ENCODE results near the gene FAM234A. TPM values are rescaled to one million over a fixed set of nuclear protein-coding genes. Genes with fewer than 3 reads are reported as not detected.
"Not testable (repeated sequence)": the region's sequence is repeated elsewhere in the genome, so short reads cannot be mapped to it uniquely, and the experiment has no call there.

The FAM234A gene
- total RNA-seq, 1 donor from 2014 or later, result 135 TPM

DNA sequence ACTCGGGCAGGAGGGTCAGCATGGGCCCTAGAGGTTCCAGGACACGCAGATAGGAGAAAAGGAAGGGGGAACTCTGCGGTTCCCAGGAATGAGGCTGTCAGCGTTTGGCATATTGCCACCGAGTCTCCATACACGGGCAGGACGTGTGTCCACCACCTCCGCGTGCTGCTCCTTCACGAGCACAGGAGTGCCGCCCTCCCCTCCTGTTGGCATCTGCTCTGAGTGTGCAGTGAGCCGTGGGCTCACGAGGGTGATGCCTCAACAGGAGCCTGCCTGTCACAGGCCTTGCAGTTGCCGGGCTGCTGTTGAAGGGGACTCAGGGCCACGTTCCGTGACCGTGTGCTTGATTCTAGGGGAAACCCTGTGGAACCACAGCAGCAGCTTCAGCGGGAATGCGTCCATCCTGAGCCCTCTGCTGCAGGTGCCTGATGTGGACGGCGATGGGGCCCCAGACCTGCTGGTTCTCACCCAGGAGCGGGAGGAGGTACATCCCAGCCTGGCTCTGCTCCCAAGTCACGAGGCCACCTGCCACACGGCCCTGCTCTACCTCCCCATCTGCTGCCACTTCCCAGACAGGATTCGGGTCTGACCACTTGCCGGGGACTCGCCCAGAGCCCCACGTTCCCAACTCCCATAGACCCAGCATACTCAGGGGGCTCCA lies 26.5 kb downstream of the FAM234A start:
- intact Hi-C loops (cut with DNase I), result no loop called here
- DNase-seq (no peak), ATAC-seq (ENCODE audit: poor library complexity) (no peak)

DNA sequence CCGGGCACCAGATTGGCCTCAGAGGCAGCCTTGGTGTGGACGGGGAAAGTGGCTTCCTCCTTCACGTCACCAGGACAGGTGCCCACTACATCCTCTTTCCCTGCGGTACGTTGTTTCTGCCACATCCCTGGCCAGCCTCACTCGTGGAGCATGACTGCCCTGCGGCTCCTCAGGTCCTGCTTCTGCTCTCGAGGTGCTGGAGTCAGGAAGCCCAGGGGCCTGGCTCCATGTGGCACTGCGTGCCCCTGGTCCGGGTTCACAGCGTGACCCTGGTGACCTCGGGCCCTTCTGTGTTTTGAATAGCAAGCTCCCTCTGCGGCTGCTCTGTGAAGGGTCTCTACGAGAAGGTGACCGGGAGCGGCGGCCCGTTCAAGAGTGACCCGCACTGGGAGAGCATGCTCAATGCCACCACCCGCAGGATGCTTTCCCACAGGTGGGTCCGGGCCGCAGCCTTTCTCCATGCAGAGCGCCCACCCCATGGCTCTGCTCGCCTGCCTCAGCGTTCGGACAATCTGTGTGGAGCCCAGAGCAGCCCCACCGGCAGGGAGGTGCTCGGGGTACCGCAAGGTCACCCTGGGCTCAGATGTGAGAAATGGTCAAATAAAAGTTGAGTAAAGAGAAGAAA lies 27.6 kb downstream of the FAM234A start:
- no peak for ATAC-seq (ENCODE audit: poor library complexity)
- no peak for DNase-seq
- intact Hi-C loops (cut with DNase I), result no loop called here

DNA sequence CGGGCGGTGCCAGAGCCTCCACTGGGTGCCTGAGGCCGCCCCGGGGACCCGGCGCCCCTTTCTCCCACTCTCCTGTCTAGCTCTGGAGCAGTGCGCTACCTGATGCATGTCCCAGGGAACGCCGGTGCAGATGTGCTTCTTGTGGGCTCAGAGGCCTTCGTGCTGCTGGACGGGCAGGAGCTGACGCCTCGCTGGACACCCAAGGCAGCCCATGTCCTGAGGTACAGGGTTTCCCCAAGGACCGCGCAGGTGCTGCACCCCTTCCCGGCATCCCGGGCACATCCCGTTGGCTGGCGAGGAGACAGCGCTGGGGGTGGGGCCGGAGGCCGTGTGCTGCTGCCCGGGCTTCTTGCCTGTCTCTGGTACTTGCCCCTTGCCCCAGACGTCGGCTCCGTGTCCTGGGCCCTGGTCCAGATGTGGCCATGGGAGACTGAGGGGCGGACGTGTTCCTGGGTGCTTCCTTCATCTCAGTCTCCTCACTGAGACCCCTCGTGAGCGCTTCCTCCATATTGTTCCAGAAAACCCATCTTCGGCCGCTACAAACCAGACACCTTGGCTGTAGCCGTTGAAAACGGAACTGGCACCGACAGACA lies 28.7 kb downstream of the FAM234A start:
- ATAC-seq (ENCODE audit: poor library complexity), result no peak
- intact Hi-C loops (cut with DNase I), result no loop called here
- no peak for DNase-seq

DNA sequence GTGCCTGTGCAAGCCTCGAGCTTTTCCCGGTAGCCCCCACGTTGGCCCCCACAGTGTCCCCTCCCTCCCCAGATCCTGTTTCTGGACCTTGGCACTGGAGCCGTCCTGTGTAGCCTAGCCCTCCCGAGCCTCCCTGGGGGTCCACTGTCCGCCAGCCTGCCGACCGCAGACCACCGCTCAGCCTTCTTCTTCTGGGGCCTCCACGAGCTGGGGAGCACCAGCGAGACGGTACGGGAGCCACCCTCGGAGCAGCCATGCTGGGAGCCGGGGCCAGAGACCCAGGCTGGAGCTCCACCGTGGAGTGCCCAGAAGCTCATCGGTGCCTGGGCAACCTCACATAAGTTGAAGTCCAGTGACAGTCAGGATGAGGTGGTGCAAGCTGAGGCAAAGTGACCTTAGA lies 29.3 kb downstream of the FAM234A start:
- ATAC-seq (ENCODE audit: poor library complexity) (no peak), DNase-seq (no peak)
- intact Hi-C loops (cut with DNase I), result no loop called here

DNA sequence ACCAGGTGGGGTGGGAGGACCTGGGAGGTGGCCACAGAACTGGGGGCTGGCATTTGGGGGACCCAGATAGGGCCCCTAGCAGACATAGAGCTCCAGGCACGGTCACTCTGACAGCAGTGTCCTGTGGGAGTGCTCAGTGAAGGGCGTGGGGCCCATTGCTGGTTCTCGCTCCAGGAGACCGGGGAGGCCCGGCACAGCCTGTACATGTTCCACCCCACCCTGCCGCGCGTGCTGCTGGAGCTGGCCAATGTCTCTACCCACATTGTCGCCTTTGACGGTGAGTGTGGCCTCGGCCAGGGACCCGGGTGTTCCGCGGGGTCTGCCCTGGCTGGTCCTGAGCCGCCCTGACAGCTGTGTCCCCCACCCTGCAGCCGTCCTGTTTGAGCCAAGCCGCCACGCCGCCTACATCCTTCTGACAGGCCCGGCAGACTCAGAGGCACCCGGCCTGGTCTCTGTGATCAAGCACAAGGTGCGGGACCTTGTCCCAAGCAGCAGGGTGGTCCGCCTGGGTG lies 29.9 kb downstream of the FAM234A start:
- intact Hi-C loops (cut with DNase I), result no loop called here
- no peak for DNase-seq
- ATAC-seq (ENCODE audit: poor library complexity), result no peak

DNA sequence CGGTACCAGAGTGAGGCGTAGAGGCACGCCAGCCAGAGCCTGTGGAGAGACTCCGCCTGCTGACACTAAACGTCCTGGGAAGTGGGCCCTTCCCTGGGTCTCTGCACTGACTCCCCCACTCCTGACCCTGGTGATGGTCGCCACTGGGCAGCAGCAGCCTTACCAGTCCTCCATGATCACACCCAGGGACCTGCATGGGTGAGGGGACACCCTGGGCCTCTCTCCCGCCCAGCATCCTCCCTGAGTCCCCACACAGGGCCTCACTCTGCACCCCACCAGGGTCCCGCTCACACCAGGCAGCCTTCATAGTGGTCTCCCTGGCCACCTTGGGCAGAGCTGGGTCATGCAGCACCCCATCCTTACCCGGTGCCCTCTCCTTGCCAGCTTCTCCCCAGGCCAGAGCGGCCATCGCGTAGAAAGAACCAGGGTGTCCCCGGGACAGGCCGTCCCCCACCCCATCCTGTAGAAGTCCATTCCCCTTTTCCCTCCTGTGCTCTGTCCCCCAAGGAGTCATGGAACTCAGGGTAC lies 30.4 kb downstream of the FAM234A start:
- intact Hi-C loops (cut with DNase I), result no loop called here
- DNase-seq (no peak), ATAC-seq (ENCODE audit: poor library complexity) (no peak)

DNA sequence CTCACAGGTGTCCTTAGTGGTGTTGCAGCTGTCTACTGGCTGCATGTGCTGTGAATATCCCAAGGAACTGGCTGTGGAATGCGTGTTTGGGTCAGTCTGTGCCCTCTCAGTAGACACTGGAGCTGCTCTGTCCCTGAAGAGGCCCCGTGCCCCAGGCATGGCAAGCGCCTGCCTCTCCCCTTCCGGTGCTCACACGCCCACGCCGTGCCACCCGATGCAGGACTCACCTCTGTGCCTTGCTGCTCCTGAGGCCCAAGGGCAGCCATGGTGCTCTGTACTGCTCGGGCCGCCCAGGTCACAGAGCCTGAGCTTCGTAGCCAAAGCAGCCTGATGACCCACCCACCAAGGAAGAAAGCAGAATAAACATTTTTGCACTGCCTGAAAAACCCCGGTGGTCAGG lies 31.1 kb downstream of the FAM234A start:
- ATAC-seq (ENCODE audit: poor library complexity) (no peak), DNase-seq (no peak)
- intact Hi-C loops (cut with DNase I), result no loop called here

DNA sequence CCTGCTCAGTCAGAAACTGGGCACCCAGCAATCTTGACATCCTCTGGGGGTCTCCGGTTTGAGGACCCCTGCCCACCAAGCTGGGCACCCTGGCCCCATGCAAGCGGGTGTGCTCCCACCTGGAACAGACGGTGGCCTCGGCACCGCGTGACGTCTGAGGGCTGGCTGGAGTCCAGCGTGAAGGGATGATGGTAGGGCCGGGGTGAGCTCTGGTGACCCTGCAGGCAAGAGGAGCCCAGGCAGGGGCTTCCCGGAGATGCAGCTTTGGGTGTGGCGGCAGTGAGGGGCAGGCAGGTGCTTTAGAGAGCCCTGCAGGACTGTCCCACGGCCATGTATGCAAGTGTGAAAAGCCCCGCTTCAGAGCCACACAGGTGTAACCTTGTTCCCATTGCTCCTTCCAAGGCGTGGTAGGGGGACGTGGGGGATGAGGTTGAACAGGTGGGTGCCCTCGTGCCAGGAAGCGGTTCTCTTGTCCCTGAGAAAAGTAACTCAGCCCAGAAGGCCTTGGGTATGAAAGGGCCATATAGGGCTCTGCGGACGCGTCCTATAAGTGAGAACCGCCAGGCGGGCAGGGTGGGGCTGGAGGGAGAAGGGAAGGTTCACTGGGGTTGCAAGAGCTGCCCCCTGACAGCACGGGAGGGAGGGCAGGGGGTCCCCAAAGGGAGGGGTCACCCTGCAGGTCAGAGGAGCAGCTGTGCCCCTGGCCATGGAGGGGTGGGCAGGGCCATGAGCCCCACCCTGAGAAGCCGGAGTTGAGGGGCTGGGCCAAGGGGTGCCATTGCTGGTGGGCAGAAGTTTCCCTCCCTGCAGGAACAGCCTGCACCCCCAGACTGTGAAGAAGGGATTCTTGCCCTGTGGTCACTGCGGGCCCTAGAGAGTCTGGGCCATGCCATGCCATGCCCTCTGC lies 31.9 kb downstream of the FAM234A start:
- DNase-seq (peak; percentile 32), ATAC-seq (ENCODE audit: poor library complexity) (peak; percentile 4)
- intact Hi-C loops (cut with DNase I), result no loop called here

DNA sequence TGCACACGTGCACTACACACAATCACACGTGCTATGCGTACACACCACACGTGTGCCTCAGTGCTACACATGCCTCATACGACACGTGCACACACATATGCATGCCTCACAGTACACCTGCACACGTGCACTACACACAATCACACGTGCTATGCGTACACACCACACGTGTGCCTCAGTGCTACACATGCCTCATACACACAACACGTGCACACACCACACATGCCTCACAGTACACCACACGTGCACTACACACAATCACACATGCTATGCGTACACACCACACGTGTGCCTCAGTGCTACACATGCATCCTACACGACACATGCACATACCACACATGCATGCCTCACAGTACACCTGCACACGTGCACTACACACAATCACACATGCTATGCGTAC lies 32.9 kb downstream of the FAM234A start:
- ATAC-seq (ENCODE audit: poor library complexity); DNase-seq; intact Hi-C loops (cut with DNase I): not testable (repeated sequence)

DNA sequence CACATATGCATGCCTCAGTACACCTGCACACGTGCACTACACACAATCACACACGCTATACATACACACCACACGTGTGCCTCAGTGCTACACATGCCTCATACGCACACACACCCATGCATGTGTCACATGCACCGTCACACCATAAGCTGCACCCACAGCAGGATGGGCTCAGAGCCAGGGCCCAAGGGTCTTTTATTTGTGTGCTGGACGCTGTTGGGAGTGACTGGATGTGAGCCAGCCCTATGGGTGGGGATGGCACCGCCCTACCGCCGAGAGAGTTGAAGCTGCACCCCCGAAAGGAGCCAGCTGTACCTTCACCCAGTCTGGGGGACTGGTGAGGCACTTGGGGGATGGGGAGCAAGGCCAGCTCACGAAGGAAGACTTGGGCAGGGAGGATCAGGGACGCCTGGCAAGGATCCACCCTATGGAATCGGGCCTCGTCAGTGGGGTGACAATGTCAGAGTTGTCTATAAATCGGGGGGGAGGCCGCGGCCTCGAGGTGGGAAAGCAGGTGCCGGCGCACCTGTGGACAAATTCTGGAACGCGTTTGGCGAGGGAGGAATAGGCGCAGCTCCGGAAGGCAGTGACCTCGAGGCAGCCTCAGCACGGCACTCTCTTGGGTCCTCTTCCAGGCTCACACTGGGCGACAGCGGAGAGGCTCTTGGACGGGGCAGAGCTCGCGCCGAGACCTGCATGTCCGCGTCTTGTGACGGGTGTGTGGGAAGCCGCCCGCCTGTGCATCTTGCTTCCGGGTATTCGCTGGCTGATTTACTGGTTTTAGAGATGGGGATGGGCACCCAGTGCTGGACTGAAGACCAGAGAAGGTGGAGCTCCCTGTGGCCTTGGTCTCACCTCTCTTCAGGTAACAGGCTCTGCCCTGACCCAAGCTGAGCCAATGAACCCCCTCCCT lies 33.8 kb downstream of the FAM234A start:
- intact Hi-C loops (cut with DNase I), result no loop called here
- ATAC-seq (ENCODE audit: poor library complexity) (no peak), DNase-seq (no peak)

DNA sequence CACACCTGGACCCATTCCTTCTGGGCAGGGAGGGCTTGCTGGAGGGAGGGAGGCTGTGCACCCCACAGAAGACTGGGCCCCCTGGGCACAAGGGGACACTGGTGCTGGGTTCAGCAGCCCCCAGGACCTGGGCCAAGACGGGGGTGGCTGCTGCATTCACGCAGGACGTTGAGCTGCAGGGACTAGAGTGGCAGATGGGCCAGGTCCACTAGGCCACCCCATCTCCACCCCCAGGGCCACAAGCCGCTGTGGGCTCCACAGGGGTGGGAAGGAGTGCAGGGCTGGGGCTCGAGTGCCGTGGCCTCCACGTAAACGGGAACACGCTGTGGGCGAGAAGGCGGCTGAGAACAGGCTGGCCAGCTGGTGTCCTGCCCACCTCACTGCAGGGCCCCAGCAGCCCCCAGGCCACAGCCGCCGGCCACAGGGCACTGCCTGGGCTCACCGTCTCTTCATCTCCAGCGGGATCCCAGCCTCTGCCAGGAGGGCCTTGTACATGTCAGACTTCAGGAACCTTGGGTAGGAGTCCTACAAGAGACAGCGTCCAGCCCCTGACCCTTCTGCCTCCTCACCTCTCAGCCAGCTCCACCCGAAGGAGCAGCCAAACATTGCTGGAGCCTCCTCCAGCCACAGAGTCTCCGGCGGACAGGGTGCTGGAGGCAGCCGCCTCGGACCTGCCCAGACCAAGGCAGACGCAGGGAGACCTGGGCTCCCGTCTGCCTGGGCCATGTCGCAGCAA lies 34.6 kb downstream of the FAM234A start:
- ATAC-seq (ENCODE audit: poor library complexity) (no peak), DNase-seq (no peak)
- intact Hi-C loops (cut with DNase I), result no loop called here

DNA sequence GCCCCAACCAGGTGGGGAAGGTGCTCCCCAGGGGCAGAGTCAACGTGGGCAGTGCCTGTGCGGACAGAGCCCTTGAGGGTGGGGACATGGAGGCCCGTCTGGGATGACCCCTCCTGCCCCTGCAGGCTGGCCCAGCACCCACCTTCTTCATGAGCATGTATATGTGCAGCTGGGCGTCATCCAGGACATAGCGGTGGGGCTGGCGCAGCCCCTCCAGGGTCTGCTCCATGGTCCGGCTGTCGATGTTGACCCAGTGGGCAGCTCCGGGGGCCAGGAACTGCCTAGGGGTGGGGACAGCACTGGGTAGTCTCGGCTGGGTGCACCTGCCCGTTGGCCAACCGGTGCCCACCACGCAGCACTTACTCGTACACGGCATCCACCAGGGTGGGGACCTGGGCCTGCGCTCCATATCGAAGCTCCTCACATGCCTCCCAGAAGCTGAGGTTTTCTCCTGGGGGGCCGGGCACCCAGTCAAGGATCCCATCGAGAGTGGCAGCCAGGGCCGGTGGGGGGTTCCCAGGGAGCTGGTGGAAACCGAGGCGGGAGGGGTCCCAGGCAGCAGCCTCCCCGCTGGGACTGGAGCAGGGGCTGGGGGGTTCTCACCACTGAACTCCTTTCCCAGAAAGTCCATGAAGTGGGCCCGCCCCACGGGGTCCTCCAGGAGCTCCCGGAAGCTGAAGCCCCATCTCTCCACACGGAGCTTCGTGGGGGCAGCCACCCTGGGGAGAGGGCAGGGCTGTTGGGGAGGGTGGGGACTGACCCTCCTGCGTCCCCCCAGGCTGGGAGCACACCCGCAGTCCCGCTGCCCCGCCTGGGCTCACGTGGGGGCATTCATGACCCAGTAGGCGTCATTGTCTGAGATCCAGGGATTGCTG lies 36.0 kb downstream of the FAM234A start:
- DNase-seq (no peak), ATAC-seq (ENCODE audit: poor library complexity) (no peak)
- intact Hi-C loops (cut with DNase I), result no loop called here

DNA sequence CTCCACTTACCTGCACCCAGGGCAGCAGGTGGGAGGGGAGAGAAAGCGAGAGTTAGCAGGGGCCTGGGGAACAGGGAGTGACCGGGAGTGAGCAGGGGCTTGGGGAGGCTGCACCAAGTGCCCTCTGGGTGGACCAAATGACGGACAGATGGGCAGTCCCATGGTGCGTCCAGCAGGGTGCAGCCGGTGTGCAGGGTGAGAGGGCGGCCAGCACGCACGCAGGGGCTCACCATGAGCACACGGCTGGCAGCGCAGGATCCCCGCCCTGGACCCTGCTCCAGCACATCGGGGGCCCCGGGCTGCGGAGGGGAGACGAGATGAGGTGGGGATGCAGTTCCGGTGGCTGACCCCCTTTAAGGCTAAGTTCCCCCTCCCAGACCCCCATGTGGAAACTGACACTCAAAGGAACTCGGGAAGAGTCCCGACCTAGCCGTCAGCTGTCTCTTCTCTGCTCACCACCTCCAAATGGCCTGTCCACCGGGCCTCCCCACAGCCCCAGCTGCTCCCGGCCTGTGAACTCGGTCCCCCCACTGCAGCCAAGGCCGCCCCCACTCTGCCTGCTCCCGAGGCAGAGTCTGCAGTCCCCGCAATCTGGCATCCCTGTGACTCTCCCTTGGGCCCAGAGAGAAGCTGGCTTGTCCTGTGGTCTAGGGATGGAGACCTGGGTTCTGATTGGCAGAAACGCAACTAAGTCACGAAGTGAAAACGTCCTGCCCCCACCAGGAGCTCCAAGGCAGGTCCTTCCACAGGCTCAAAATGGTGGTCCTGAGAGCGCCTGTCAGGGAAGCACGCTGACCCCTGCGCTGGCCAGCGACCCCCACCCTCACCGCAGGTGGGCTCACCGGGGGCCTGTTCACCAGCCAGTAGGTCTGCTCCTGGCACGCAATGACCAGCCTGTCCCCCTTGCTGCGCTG lies 38.3 kb downstream of the FAM234A start:
- intact Hi-C loops (cut with DNase I), result no loop called here
- DNase-seq, result no peak
- ATAC-seq (ENCODE audit: poor library complexity), result no peak

DNA sequence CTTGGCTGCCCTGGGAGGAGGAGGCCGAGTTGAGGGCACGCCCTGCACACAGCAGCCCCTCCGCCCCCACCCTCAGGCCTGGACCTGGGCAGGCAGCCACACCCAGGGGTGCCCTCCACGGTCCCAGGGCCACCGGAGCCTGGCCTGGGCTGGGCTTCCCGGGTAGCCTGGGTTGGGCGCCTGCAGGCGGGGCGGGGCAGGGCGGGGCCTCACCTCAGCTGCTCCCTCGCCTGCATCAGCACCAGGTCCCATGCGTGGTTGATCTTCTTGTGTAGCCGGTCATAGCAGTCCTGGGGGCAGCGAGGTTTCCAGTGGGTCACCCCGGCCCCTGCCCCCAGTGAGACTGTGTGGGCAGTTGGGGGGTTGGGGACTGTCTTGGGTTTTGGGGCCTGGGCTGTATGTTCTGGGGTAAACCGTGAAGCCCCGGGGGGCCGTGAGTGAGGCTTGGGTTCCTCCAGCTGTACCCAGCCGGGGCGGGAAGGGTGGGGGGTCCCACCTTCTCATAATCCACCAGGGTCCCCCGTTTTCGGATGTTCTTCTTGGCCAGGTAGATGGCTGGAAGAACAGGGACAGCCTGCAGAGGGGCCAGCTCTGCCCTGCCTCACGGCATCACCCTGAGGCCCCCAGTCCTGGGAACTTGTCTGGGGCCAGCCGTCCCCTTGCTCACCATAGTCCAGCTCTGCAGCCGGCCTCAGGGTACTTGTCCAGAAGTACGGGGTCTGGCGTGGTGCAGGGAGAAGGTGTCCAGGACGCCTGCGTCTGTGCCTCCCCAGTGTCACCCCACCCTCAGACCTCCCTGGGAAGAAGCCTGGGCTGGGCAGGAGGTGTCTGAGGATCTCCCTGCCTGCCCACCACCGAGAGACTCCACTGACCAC lies 39.2 kb downstream of the FAM234A start:
- intact Hi-C loops (cut with DNase I), result no loop called here
- no peak for DNase-seq
- no peak for ATAC-seq (ENCODE audit: poor library complexity)
